NCI-H748 (cell line): Measurements from ENCODE around the gene ALLC.
"Not testable (repeated sequence)": the region's sequence is repeated elsewhere in the genome, so short reads cannot be mapped to it uniquely, and the experiment has no call there.

Experiments used
- DNase-seq: peaks from one replicate; lab custom pipeline; 2025; ENCODE audit not compliant: unreplicated experiment; lab: John Stamatoyannopoulos, UW

The ALLC gene

GRCh38 chr2:3657881-3658280 is at the start of gene ALLC:
ALLC (plus strand) TSS chr2:3658200; CDS start chr2:3671158, 12,958 bp downstream.
- no peak for DNase-seq

- peak; percentile 21 for DNase-seq
Measured at GRCh38 chr2:3608373-3609278, 49.4 kb upstream of the ALLC start.

GRCh38 chr2:3609279-3609673 is 48.7 kb upstream of the ALLC start:
- peak; percentile 37 for DNase-seq

GRCh38 chr2:3610415-3610814 is 47.6 kb upstream of the ALLC start:
- peak; percentile 40 for DNase-seq

GRCh38 chr2:3610881-3611505 is 47.0 kb upstream of the ALLC start:
- DNase-seq = no peak

GRCh38 chr2:3611589-3611988 is 46.4 kb upstream of the ALLC start:
- DNase-seq = no peak

GRCh38 chr2:3612639-3613523 is 45.1 kb upstream of the ALLC start:
- no peak for DNase-seq

GRCh38 chr2:3613524-3613905 is 44.5 kb upstream of the ALLC start:
- no peak for DNase-seq

- not testable (repeated sequence) for DNase-seq
Measured at GRCh38 chr2:3614743-3615142, 43.3 kb upstream of the ALLC start.

- DNase-seq = not testable (repeated sequence)
Measured at GRCh38 chr2:3615541-3616200, 42.3 kb upstream of the ALLC start.

GRCh38 chr2:3616435-3617197 is 41.4 kb upstream of the ALLC start:
- DNase-seq = not testable (repeated sequence)

- DNase-seq = no peak
Measured at GRCh38 chr2:3617198-3617890, 40.7 kb upstream of the ALLC start.

- no peak for DNase-seq
Measured at GRCh38 chr2:3618367-3618766, 39.6 kb upstream of the ALLC start.

- no peak for DNase-seq
Measured at GRCh38 chr2:3619033-3619432, 39.0 kb upstream of the ALLC start.

- not testable (repeated sequence) for DNase-seq
Measured at GRCh38 chr2:3619661-3620060, 38.3 kb upstream of the ALLC start.

GRCh38 chr2:3620834-3621233 is 37.2 kb upstream of the ALLC start:
- DNase-seq = no peak

GRCh38 chr2:3622967-3623366 is 35.0 kb upstream of the ALLC start:
- DNase-seq = no peak

GRCh38 chr2:3624059-3624794 is 33.8 kb upstream of the ALLC start:
- DNase-seq = no peak

GRCh38 chr2:3625186-3625585 is 32.8 kb upstream of the ALLC start:
- no peak for DNase-seq
